SH-SY5Y (cell line): ENCODE measurements around the gene COPS9.

ENCODE experiments used
- GATA2 ChIP-seq: IDR thresholded peaks from 2 replicates; pipeline ENCODE4 v1.6.1; 2011; ENCODE audit warnings: mild to moderate bottlenecking, low read depth, low read length
- GATA3 ChIP-seq: IDR thresholded peaks from 2 replicates; pipeline ENCODE4 v1.6.1; 2011; ENCODE audit warnings: low read depth, mild to moderate bottlenecking, low read length, moderate library complexity

- TF ChIP-seq GATA2 (no peak), GATA3 (no peak)
Measured at GRCh38 chr2:240111253-240111652, 24.9 kb downstream of the COPS9 start.
